Stromal cell of bone marrow (primary cell): ENCODE results near the gene PTF1A.

Source experiments
- DNase-seq: peaks from one replicate; pipeline ENCODE4 v3.0.0-alpha.2; 2012; ENCODE audit warnings: low read depth

PTF1A gene

DNA sequence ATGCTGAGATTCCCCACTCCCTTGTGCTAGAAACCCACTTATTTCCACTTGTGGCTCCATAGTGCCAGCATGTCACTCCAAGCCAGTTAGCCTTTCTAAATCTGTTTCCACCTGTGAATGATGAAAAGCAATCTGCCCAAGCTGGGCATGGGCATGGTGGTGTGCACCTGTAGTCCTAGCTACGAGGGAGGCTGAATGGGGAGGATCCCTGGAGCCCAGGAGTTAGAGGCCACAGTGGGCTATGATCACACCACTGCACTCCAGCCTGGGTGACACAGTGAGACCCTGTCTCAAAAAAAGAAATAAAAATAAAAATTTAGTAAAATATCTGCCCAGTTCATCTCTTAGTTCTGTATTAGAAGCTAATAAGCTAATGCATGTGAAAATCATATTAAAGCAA is 5.0 kb upstream of the PTF1A start:
- DNase-seq: no peak

GRCh38 chr10:23189024-23189423 is 3.1 kb upstream of the PTF1A start:
- DNase-seq: no peak

DNA sequence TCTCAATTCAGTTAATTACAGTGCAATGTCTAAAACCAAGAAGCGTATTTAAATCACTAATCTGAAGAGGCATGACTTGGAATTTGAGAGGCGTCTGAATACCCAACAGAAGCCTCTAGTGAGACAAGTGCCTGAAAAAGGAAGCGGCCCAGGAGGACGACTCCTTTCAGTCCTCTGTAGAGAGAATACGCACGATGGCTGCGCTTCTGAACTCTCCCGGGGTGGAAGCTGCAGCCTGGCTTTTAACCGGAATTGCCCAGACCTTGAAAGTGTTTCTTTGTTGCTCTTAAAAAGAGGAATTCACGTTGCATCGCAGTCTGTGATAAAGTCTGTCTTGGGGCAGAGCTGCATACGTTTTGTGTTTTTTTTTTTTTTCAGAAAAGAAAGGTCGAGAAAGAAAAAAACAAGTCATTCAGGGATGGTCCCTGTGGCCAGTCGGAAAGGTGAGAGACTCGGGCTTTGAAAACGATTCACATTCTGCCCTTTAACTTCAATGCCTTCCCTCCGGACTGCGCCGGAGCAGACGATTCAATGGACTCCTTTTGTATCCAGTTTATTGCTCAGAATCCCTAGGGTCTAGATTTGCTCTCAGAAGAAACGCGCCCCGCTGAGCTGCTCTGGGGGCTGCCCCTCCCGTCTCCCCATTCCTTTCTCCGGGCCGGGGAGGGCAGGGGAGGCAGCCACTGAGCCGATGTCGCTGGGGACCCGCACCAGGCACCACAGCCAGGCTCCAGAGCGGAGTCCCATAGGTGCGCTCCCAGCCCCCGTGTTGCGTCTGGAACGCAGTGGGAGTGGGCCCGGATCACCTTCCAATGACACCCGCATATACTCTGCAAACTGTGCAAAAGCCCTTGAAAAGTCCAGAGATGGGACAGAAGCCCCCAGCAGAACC is 994 bp upstream of the PTF1A start:
- no peak for DNase-seq

GRCh38 chr10:23192712-23193434 is 761 bp downstream of the PTF1A start:
- DNase-seq: no peak

DNA sequence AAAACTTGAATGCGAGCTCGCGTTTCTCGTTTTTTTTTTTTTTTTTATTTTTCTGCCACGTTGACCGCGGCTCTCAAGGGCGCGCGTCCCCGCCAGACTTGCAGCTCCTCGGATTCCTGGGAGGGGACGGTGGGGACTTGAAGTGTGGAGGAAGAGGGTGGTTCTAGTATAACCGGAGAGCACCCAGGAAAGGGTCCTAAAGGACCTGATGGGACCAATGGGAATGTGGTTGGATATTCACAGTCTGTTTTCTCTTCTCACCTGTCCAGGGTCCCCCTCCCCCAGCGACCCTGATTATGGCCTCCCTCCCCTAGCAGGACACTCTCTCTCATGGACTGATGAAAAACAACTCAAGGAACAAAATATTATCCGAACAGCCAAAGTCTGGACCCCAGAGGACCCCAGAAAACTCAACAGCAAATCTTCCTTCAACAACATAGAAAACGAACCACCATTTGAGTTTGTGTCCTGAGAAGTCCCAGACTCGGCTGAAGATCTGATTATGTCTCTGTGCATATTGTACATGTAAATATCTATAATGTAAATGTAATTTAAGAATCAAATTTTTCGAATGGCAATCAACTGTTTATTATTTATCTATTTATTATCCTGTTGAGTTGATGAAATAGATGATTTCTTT is 1.4 kb downstream of the PTF1A start:
- no peak for DNase-seq

GRCh38 chr10:23194471-23194965 is 2.4 kb downstream of the PTF1A start:
- no peak for DNase-seq

DNA sequence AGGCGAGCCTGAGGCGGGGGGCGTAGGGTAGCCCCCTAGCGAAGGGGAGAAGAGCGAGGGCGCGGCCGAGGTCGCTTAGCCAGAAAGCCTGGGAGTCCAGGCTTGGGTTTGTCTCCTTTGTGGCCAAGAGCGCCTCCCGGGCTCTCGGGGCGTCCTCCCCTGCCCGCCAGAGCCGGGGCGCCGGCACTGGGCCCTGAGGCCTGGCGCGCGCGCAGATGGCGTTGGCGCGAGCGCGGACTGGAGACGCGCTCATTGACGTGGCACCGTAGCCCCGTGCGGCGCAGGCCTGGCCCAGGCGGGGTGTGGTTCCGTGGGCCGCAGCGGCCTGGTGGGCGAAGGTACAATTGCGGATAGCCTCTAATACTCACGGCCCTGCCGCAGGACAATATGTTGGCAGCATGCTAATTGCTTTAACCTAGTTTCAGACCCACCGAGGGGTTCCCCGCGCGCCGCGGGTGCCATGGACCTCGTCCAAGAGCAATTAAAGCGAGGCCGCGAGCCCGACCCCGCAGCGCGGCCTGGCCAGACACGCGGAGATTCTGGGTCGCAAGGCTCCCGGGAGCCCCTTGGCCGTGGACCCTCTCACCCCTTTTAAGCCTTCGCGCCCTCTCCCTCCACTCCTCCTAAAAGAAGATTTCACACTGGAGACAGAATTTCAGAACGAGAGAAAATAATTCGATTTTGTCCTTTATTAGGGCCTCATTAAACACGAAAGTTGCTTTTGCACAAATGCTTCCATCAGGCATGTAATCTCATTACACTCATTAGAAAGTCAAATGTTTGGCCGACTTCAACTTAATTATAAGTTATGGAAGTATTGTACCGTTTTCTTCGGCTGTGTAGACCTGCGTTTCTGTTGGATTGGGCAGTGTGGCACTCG is 3.1 kb downstream of the PTF1A start:
- no peak for DNase-seq

DNA sequence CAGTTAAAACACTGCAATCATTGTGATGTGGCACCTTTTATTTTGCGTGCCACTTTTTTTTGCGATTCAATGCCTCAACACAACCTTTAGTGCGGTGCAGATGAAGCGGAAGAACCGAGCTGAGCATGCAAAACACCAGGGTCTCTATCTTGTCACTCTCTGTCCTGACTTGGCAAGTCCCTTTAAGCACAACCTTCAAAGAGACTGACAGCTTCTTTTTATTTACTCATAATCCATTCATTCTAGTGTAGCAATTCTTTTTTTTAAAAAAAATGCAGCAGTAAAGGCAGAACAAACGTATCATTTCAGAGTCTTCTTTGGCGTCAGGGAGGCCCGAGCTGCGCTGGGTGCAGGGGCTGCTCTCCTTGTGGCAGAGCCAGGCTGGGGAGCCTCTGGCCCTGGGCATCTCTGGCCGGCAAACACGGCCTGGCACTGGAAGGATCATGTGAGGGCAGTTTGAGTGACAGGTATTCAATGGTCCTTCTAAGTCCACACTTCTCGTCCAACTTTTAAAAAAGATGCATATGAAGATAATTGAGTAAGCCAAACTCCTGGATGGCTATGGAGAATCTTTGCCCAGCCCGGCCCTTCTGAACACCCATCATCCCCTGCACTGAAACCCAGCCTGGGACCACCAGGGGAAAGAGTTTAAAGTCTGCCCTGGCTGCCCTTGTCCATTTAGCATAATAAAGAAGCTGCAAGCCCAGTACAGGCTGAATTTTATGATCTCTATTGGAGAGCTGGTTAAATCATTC is 3.9 kb downstream of the PTF1A start:
- no peak for DNase-seq

DNA sequence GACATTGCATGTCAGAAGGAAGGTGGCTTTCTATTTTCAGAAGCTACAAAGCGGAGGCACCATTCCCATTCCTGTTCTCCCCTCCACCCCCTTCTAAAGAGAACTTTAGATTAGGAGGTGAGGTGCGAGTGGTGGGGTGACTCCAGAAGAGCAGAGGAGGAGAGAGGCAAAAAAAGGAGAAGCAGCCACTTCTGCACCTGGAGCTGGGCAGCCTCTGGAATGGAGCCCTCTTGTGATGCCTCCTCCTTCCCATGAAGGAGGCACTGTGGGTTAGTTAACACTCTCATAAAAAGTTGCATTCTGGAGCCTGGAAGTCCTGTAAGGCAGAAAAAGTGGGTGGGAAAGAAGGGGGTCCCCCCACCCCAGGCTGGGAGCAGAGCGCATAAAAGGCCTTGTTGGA is 4.8 kb downstream of the PTF1A start:
- no peak for DNase-seq

DNA sequence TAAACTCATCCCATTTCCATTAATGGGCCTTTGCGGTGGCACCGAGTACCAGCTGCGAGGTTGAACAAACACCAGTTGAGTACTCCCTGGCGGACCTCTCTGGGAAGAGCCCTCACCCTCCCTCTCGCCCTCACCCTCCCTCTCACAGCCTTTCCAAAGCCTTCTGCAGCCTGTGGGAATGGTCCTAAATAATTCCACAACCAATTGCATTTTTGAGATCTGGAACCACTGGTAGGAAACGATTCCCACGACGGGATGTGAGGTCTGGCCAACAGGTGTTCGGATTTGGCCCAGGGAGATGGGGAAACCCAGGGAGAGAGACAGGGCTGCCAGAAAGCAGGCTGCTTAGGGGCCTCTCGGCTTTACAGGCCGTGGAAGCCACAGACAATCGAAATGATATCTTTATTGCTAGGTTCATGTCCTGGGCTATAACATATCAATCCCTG is 5.3 kb downstream of the PTF1A start:
- no peak for DNase-seq

DNA sequence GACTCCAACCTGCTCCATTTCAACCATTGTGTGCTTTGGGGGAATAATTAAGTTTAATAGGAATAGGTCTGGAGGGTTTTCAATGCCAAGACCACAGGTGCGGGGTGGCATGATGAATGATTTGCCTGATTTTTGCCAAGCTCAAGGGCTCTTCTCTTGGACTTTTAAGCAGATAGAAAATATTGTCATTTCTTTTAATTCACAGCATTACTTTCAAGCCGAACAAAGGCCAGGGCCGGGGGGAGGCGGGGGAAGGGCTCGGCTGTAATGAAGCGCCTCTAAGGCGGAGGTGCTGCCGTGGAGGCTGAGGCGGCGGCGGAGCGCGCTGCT is 6.5 kb downstream of the PTF1A start:
- DNase-seq: no peak

- DNase-seq: no peak
Observed at GRCh38 chr10:23198940-23199767, 7.0 kb downstream of the PTF1A start.

DNA sequence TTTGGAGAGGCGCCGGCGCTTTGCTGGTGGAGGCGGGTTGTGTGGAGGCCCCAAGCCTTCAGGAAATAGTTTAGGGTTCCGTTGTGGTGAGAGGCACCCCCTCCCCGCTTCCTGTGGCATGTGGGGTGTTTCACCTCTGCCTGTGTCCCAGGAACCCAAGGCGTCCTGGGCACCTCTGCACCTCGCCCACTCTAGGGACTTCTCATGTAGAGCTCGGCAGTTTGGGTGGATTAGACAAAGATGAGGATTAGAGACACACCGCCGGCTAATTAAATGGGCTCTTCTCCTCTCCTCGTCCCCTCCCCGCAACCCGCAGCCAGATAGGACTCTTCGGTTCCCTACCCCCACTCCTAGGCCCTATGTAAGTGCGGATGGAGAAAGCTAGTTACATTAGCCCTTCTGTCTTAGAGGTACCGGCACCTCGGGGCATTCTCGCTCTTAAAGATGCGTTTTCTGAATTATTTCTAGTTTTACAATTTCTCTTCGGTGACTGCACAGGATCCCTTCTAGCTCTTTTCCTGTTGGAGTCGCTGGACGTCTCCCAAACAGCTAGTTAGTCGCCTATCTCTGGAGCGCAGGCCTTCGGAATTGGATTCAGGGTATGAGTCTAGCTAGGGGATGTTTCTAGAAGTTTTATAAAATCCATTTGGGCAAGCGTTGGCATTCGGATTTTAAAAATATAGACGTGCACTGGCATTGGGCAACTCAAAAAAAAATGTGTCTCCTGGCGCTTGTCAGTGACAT is 7.8 kb downstream of the PTF1A start:
- DNase-seq: no peak

DNA sequence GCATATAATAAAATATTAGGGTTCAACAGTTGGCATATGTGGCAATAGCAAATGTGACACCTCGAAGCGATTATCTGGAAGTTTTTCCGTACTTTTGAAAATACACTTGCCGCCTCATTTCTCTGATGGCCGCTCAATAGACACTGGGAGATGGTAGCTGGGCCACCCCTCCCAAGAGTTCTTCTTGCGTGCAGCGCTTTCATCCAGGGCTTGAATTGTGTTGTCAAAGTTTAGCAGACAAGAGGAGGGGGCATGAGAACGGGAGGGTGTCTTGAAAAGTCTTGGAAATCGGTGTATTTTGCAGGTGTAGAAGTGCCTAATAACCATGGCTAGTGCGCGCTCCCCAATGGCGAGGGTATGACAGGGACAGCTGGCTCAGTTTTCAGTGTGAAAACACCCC is 8.5 kb downstream of the PTF1A start:
- DNase-seq: no peak

DNA sequence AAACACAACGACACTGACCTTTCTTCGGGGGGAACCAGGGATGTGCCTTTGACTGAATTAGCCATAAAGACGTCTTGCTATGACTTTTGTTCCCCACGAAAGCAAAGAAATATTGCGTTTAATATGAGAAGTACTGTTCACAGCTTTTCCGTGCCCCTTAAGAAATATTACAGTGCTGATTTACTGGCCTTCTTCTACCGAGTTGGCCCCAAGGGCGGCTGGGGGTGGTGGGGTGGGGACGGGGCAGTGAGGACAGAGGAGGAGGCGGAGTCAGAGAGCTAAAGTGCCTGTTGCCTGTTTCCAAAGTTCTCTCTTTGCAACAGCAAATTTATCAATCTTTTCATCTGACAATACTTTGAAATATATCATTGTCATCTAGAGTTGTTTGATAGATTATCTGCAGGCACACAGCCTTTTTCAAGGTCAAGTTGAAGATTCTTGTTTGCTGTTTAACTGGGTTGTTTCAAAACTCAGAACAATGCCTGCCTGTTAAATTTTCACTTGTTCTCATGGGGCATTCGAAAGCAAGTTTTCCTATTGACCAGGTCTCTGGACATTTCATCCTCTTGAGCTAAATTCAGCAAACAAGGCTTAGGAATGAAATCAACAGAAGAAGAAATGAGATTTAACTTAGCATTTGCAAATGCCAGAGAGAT is 9.0 kb downstream of the PTF1A start:
- DNase-seq: no peak

DNA sequence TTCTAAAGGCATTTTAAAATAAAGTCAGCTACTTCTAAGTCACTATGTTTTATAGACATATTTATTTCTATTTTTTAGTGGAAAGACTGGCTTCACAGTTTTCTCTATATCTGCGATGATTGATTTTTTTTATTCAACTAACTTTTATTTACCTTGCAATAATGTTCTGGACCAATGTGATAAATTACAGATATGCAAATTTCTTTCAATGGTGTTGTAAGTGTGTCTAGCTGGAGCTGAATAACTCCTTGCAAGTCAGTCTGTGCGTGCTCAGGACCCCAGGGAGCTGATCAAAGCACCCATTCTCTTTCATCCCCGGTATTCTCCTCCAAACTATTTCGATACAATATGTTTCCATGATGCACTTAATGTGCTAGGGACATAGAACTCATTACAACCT is 9.7 kb downstream of the PTF1A start:
- no peak for DNase-seq

GRCh38 chr10:23202779-23203178 is 10.7 kb downstream of the PTF1A start:
- DNase-seq: no peak

DNA sequence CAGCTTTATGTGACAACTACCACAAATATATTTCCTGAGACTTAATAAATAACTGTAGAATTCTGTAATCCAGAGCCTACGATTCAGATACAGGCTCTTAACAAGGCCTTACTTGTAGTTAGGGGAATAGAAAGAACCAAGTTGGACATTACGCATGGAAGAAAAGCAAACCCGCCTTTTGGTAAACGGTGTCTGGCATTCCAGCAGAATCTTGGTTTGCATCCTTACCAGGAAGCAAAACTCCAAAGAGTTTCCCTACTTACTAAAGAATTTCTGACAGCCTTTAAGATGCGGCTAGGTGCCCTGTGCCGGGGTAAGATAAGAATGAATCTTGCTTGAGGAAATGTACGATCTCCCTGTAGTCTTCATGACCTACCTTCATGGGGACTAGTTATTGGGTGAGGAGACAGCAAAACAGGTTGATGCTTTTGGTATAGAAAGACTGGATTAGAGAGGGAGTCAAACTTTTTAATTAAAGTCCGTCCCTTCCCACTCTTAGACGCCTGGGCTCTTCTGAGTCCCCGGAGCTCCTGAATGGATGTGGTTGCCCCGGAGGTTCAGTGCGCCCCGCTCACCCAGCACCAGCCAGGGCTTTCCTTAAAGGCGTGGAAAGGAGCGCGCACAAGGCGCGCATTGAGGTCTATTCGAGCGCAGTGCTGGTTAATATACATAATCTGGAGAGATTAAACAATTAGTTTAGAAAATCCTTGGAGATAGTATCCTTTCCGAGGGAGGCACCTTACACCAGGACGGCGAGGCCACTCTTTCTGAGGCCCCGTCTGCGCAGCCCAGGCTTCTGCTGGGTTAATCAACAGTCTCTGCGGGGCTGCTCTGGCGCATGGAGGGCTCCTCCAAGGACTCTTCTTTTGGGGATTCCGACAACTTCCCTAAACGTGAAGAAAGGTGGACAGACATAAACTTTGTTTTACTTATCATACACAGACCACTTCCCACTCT is 11.5 kb downstream of the PTF1A start:
- no peak for DNase-seq
